HG03139 (cell line): ENCODE measurements around the gene P2RY6.
"Not testable (repeated sequence)": the region's sequence is repeated elsewhere in the genome, so short reads cannot be mapped to it uniquely, and the experiment has no call there.

Source experiments
- ATAC-seq: cut with Tn5 transposase; IDR thresholded peaks from one replicate; pipeline ENCODE4 v1.9.1; 2021; ENCODE audit not compliant: unreplicated experiment

The P2RY6 gene

GRCh38 chr11:73259406-73260126, 12.6 kb upstream of the P2RY6 start:
- ATAC-seq: no peak

DNA sequence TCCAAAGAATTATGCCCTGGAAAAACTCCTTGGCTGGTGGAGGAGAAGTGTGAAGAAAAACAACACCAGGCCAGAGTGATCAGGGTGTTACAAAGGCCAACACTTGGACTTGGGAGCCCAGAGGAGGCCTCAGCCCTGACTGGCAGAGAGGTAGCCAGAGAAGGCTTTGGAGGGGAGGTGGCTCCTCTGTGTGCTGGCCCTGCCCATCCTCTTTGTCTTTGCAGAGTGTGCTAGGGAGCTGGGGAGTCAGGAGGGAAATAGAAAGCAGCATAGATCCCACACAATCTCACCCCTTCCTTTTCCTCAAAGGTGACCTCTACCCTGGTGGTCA, 12.0 kb upstream of the P2RY6 start:
- ATAC-seq: no peak

GRCh38 chr11:73262851-73263495, 9.2 kb upstream of the P2RY6 start:
- ATAC-seq: no peak

GRCh38 chr11:73263640-73264039, 8.5 kb upstream of the P2RY6 start:
- ATAC-seq: no peak

DNA sequence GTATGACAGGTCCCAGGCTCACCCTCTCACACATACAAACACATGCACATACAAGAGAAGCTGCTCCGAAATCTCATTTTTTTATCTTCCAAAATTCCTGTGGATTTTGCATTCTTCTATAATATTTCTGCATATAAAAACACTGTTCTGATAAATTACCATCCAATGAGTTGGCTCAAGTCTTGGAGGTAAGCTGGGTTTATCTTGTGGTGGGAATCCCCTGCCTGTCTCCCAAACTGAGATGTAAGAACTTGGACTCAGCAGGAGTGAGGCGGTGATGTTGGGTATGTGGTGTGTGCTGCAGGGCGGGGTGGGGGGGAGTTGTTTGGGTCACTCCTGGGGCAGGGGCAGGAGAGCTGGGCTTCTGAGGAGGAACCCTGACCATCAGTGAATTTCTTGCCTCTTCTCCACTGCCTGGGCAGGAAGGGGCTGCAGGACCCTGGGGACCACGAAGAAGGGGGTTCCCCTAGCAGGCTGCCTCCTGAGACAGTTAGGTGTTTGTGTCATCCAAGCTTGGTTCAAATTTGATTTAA, 6.8 kb upstream of the P2RY6 start:
- ATAC-seq: no peak

- ATAC-seq: no peak
Measured at GRCh38 chr11:73265853-73266645, 6.1 kb upstream of the P2RY6 start.

GRCh38 chr11:73266646-73267020, 5.5 kb upstream of the P2RY6 start:
- ATAC-seq: no peak

DNA sequence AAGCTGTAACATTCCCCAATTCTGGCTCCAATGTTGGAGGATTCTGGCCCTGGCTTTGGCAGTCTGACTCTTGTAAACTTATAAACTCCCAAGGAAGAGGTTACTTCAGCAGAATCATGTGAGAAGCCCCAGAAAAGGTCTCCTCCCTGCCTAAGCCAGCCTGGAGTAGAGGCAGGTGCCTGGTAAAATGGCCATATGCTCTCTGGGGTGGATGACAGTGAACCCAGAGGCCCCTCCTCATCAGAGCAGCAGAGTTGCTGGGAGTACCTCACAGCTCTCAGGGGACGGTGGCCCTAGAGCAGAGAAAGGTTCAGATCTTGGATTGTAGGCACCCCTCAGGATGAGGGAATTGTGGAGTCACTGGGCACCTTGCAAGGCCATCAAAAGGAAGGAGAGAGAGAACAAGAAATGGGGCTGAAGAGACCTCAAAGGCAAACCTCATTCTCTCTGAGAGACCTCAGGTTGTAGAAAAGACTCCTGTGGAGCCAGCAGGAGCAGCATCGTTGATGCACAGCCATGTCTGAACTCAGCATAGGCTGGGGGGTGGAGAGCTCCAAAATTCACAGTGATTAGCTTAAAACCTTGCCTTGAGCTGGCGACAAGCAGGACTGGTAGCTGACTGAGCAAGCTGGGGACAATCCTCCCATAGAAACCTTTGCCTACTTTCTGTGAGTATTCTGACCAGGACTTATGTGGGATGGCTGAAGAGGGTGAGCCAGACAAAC, 4.9 kb upstream of the P2RY6 start:
- ATAC-seq: no peak

GRCh38 chr11:73267906-73268540, 4.1 kb upstream of the P2RY6 start:
- no peak for ATAC-seq

DNA sequence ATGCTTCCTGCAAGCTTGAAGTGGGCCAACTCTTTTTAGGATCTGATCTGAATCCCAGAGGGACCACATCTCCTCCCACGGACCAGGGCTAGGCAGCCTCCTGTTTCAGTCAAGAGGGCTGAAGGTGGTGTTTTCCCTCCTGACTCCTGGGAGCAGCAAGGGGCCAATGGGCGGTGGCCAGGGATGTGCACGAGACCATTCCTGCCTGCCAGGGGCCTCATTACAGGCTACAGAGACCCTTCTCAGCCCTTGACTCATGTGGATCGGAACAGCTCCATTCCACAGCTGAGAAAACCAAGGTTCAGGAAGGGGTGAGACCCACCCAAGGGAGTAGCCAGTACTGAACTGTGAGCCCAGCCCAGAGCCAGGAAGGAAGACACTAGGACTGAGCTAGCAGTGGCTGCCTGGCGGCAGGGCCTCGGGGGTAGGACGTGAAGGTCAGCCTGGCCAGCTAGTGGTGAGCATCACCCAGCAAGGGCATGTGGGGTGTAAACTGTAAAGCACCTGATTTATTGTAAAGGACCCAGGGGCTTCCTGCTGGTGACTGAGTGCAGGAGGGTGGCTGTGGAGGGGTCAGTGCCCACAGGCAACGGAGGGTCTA, 3.4 kb upstream of the P2RY6 start:
- no peak for ATAC-seq

GRCh38 chr11:73269459-73270015, 2.6 kb upstream of the P2RY6 start:
- no peak for ATAC-seq

DNA sequence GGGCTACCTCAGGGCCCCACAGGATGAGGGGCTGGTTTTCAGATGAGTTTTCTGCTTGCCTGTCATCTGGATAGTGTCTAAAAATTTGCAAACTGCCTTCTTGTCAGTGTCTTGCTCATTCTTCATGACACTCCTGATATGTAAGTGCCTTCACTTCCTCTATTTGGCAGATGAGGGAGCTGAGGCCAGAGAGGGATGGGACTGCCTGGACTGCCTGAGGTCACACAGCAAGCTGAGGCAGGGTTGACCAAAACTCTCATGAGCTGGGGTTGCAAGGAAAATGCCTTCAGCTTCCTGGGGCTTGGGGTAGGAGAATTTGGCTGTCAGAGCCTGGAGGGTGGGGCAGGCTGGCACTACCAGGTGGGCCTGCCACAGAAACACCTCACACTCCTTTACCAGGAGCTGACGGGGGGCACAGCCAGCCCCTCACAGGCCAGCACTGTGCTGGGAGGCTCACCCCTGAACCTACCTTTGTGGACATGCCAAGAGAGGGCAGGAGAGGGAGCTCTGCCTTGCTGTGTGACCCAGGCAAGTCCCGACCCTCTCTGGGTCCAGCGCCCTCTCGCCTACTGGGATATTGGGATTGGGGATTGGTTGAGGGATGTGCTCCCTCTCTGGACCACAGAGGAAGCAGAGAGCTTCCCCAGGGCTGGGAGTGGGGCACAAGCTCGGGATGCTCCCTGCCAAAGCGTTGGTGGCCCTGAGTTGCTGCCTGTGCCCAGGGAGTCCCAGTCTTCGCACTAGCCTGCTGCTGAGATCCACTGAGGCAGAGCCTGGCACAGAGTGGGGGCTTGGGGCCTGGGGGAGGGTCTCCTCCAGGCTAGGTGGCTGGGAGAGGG, 1.9 kb upstream of the P2RY6 start:
- ATAC-seq: no peak

DNA sequence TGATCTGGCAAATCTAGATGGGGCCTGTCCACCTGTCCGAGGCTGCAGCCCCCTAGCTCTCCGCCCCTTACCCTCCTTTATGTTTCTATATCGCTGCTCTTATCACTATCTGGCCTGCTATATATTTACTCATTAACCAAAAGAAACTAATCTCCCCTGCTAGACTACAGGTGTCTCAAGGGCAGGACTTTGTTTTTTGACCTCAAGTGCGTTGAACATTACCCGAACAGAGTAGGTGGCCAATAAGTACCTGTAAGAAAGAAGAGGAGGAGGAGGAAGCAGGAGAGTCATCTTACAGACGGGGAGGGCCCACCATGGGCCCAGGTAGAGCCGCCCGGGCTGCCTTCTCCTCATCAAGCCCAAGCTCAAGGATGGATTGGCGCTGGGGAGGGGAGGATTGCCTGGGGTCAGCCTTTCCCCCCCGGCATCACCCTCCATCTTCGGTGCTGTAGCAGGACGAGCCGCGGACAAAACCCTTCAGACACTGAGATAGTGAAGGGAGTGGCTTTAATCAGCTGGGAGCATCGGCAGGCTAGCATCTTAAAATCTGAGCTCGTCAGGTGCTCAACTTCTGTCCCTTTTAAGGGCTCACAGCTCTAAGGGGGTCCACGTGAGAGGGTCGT, 1.2 kb upstream of the P2RY6 start:
- ATAC-seq: no peak

DNA sequence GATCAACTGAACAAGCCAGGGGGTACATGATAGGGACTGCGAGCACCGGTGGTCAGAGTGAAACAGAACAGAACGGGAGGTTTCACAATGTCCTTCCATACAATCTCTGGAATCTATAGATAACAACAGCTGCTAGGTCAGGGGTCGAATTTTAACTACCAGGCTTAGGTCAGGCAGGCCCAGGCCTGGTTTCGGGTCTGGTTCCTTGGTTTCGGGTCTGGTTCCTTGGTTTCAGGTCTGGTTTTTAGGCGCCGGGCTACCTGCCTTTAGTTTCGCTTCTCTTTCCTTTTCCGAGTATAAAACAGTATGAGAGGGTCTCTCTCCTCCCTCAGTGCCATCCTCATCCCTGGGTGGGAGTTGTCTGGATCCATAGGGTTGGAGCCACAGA, 666 bp upstream of the P2RY6 start:
- ATAC-seq: not testable (repeated sequence)

GRCh38 chr11:73272680-73273038, 521 bp downstream of the P2RY6 start:
- ATAC-seq: no peak

DNA sequence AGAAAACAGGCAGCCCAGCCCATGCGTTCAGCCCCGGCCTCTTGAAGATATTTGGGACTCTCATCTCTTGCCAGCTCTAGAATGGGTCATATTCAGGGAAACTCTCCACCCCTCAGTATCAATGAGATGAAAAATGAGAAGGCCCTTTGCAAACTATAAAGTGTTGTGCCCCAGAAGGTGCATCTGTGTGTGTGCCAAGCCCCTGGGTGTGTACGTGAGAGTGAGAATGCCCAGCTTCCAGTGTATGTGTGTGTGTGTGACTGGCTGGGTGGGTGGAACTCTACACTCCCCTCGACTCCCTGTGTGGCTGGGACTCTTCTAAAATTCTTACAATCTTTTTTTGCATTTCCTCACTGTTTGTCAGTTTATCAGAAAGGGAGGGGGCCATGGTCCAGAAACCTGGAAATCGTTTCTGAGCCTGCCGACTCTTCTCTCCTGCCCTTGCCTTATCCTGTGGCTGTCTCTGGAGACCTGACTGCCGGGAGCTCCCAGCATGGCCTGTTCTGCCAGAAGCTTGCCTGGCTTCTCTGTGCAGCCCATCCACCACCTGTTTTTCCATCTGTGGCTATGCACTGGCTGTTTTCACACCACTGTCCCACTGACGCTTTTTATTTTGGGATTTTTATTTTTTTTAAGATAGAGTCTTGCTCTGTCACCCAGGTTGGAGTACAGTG, 1.2 kb downstream of the P2RY6 start:
- no peak for ATAC-seq

DNA sequence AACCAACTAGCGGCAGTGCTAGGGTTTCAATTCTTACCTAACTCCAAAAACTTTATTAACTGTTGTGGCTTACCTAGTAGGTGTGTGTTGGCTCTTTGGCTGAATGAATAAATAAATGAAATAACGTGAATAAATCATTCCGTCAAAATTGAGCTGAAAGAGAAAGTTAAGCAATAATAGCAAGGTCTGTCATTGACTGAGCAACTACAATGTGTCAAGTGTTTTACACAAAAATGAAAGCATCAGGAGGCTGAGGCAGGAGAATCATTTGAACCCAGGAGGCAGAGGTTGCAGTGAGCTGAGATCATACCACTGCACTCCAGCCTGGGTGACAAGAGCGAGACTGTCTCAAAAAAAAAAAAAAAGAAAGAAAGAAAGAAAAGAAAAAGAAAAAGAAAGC, 2.1 kb downstream of the P2RY6 start:
- not testable (repeated sequence) for ATAC-seq

GRCh38 chr11:73274722-73275380, 2.7 kb downstream of the P2RY6 start:
- ATAC-seq: no peak
